ENCODE results near the gene SERTAD1.
"Not testable (repeated sequence)": the region's sequence is repeated elsewhere in the genome, so short reads cannot be mapped to it uniquely, and the experiment has no call there.

The SERTAD1 gene, protein sequence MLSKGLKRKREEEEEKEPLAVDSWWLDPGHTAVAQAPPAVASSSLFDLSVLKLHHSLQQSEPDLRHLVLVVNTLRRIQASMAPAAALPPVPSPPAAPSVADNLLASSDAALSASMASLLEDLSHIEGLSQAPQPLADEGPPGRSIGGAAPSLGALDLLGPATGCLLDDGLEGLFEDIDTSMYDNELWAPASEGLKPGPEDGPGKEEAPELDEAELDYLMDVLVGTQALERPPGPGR

DNA sequence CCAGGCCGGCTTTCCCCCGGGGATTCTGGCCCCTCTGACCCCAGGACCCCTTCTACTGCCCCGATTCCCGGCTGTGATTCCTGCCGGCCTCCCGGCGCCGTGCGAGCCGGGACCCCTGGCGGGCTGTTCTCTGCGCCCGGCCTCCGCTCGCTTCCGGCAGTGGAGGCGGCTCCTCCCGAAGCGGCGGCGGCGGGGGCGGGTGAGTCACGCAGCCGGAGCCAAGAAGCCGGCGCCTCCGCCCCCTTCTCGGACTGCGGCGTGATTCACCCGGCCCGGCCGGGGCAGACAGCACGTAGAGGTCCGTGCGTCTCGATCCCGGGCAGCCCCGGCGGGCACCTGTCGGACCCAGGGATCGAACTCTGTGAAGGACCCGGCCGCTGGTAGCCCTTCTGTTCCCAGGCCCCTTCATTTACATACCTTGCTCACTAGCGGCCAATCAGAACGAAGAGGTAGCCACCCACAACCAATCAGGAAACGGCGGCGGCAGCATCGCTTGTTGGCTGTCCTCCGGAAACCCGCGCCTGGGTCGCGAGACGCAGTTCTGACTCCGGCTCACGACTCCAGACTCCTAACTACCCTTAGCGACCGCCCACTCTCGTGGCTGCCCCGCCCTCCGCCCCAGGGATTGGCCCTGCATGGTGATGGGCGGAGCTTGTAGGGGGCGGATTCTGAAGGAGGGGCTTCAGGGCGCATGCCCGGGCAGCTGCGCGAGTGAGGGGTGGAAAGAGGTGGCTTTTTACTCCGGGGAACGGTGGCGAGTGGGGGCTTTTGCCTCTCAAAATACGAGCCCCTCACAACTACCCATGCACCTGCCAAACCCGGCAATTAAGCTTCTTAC is at the start of gene SERTAD1:
Gene SERTAD1, minus strand, starts transcription at position 543 of the 838 bp plus-strand sequence. CDS start 2,446 bp downstream, outside the sequence.
- peak; percentile 100 for DNase-seq (ENCODE audit: low read depth in 1 of 2, low spot score in 1 of 2)

DNA sequence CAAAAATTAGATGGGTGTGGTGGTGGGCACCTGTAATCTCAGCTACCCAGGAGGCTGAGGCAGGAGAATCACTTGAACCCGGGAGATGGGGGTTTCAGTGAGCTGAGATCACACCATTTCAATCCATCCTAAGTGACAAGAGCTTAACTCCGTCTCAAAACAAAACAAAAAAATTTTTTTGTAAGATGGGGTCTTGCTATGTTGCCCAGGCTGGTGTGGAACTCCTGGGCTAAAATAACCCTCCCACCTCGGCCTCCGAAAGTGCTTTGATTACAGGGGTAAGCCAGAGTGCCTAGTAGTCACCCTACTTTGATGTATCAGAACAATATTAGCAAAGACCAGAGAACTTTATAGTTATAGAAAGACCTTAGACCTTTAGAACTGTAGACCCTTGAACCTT is 48.9 kb upstream of the SERTAD1 start:
- no peak for DNase-seq (ENCODE audit: low read depth in 1 of 2, low spot score in 1 of 2)

DNA sequence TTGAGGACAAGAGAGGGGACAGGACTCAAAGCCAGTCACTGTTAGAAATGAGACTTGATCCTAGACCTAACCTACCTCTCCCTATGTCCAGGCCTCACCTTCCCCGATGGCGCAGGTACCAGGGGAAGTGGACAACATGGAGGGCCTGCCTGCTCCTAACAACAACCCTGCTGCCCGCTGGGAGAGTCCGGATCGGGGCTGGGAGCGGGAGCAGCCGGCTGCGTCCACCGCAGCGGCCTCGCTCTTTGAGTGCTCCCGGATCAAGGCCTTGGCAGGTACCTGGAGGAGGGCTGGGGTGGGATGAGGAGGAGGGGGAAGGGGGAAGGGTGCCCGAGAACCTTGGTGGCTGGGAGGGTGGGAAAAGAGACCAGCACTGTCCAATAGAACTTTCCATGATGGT is 46.7 kb upstream of the SERTAD1 start:
- no peak for DNase-seq (ENCODE audit: low read depth in 1 of 2, low spot score in 1 of 2)

GRCh38 chr19:40471111-40471510 is 45.3 kb upstream of the SERTAD1 start:
- no peak for DNase-seq (ENCODE audit: low read depth in 1 of 2, low spot score in 1 of 2)

DNA sequence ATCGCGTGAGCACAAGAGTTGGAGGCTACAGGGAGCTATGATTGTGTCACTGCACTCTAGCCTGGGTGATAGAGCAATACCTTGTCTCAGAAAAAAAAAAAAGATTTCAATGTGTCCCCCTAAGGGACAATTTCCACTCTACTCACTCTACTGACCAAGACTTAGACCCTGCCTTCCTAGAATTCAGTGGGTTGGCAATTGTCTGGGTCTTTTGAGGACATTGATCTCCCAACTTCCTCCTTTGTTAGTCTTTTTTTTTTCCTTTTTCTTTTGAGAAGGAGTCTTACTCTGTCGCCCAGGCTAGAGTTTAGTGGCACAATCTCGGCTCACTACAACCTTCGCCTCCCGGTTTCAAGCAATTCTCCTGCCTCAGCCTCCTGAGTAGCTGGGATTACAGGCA is 43.2 kb upstream of the SERTAD1 start:
- no peak for DNase-seq (ENCODE audit: low read depth in 1 of 2, low spot score in 1 of 2)

GRCh38 chr19:40466985-40467734 is 41.4 kb upstream of the SERTAD1 start, which contains the start of gene SPTBN4:
Gene SPTBN4 (plus strand): TSS chr19:40467001. CDS start chr19:40472622, 5,621 bp downstream.
- no peak for DNase-seq (ENCODE audit: low read depth in 1 of 2, low spot score in 1 of 2)

- peak; percentile 26 to 63 for DNase-seq (ENCODE audit: low read depth in 1 of 2, low spot score in 1 of 2)
Observed at GRCh38 chr19:40466219-40466984, 40.6 kb upstream of the SERTAD1 start.

GRCh38 chr19:40465557-40466218 is 39.9 kb upstream of the SERTAD1 start, which contains the start of gene BLVRB:
Gene BLVRB (minus strand): TSS chr19:40465745. CDS start chr19:40465688, 57 bp downstream.
- peak; percentile 98 to 99 for DNase-seq (ENCODE audit: low read depth in 1 of 2, low spot score in 1 of 2)

DNA sequence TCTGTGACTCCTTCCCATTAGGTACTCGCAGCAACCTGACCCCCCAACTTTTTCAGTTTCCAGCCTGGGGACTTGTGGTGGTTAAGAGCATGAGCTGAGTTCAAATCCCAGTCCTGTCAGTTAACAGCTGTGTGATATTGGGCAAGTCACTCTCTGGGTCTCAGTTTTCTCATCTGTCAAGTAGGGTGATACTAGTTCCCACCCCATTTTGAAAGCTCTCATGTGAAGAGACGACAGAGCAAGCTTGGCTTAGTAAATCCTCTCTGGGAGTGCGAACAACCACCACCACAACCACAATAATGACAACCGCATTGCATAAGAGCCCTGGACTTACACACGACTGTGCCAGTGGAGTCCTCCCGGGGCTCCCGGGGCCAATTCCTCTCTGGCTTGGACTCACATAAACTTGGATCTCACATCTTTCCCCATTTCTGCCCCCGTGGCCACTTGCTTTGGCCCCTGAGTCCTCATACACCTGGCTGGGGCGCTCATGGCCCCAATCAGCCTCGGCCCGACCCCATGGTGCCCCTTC is 39.3 kb upstream of the SERTAD1 start:
- DNase-seq (ENCODE audit: low read depth in 1 of 2, low spot score in 1 of 2): no peak

DNA sequence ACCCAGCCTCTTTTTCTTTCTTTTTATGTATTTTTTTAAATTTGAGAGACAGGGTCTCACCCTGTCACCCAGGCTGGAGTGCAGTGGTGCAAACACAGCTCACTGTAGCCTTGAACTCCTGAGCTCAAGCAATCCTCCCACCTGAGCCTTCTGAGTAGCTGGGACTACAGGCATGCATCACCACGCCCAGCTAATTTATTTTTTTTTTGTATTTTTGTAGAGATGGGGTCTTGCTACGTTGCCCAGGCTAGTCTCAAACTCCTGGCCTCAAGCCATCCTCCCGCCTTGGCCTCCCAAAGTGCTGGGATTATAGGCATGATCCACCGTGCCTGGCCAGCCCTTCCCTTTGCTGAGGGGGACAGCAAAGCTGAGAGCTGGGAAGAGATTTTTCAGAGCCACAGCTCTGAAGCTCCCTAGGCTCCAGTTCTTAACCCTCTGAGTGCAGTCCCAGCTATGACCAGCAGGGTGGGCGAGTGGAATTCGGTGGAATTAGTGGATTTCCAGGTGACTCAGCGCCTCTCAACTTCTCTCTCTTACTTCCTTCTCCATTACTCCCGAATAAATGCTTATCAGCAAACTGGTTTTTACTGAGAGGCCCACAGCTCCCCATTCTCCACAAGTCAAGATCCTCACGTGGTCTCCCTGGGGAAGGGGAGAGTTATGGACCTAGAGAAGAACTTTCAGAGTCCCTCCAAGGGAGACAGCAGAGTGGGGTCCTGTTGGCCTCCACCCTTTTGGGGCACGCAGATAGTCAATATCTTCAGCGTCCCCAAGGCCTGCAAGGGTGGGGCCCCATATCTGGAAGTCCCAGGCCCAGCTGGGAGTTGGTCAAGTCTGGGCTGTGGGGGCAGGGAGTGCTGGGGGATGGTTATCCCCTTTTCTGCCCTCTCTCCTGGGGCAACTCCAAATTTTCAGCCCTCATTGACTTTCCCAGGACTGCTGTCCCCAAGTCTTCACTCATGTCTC is 38.5 kb upstream of the SERTAD1 start:
- DNase-seq (ENCODE audit: low read depth in 1 of 2, low spot score in 1 of 2): peak; percentile 50 to 58

DNA sequence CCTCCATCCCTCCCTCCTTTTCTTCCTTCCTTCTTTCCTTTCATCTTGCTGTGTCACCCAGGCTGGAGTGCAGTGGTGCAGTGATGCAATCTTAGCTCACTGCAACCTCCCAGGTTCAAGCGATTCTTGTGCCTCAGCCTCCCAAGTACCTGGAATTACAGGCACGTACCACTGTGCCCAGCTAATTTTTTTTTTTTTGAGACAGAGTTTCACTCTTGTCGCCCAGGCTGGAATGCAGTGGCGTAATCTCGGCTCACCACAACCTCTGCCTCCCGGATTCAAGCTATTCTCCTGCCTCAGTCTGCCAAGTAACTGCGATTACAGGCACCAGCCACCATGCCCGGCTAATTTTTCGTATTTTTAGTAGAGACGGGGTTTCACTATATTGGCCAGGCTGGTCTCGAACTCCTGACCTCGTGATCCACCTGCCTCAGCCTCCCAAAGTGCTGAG is 37.8 kb upstream of the SERTAD1 start:
- not testable (repeated sequence) for DNase-seq (ENCODE audit: low read depth in 1 of 2, low spot score in 1 of 2)

DNA sequence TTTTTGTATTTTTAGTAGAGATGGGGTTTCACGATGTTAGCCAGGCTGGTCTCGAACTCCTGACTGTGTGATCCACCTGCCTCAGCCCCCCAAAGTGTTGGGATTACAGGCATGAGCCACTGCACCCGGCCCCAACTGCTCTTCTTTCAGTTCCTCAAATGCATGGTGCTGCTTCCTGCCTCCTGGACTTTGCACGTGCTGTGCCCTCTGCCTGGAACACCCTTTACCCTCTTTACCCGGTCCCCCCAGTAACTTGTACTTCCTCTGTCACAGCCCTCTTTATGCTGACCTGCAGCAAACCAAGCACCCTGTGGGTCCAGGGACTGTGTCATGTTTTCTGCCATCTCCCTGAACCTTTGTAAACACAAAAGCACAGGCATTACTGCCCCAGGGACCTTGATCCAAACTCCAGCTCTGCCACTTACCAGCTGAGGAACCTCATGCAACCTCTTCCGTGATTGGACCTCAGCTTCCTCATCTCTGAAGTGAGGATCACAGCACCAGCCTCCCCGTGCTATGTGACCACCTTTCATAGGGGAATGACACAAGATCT is 36.0 kb upstream of the SERTAD1 start:
- DNase-seq (ENCODE audit: low read depth in 1 of 2, low spot score in 1 of 2): no peak

DNA sequence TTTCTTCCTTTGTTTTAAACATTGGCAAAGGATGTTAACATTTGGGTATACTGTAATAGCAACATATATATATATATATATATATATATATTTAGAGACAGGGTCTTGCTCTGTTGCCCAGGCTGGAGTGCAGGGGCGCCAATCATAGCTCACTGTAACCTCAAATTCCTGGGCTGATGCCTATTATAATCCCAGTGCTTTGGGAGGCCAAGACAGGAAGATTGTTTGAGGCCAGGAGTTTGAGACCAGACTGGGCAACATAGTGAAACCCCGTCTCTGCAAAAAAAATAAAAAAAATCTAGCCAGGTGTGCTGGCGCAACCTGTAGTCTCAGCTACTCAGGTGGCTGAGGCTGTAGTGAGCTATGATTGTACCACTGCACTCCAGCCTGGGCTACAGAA is 34.4 kb upstream of the SERTAD1 start:
- DNase-seq (ENCODE audit: low read depth in 1 of 2, low spot score in 1 of 2): no peak

GRCh38 chr19:40458597-40458974 is 32.8 kb upstream of the SERTAD1 start:
- no peak for DNase-seq (ENCODE audit: low read depth in 1 of 2, low spot score in 1 of 2)

GRCh38 chr19:40457953-40458596 is 32.3 kb upstream of the SERTAD1 start:
- no peak for DNase-seq (ENCODE audit: low read depth in 1 of 2, low spot score in 1 of 2)

DNA sequence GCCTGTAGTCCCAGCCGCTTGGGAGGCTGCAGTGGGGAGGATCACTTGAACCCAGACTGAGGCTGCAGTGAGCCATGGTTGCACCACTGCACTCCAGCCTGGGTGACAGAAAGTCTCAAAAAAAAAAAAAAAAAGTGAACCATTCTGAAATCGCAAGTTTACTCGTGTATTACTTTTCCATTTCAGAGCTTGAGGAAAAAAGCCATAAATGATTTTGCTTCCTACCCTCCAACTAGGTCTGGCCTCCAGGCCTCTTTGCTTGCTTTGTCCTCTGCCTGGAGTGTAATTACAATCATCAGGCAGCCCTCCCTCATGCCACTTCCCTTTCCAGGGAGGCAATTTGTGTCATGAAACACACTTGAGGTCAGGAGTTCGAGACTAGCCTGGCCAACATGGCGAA is 31.3 kb upstream of the SERTAD1 start:
- no peak for DNase-seq (ENCODE audit: low read depth in 1 of 2, low spot score in 1 of 2)

- DNase-seq (ENCODE audit: low read depth in 1 of 2, low spot score in 1 of 2): not testable (repeated sequence)
Observed at GRCh38 chr19:40453943-40454342, 28.2 kb upstream of the SERTAD1 start.

DNA sequence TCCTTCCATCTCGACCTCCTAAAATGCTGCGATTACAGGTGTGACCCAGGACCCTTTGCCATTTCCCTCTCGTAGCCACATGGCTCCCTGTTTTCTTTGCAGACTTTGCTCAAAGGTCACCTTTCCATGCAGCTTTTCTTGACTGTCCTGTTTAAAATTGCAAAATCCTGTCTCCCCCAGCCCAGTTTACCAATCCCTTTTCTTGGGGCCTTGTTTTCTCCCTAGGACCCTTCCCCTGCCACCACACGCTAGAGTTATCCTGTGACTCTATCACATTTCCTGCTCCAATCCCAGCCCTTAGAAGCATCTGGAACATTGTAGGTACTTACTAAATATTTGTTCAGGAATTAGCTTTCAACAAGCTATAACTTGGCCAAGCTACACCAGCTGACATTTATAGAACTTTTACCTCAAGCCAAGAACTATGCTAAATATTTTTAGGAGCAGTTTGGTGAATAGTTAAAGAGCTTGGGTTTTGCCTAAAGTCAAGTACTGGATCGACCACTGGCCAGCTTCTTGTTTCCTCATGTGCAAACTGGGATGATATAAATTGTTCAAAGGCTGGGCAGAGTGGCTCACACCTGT is 27.5 kb upstream of the SERTAD1 start:
- no peak for DNase-seq (ENCODE audit: low read depth in 1 of 2, low spot score in 1 of 2)

Data from activated T-helper 1 cell treated with anti-CD3 and anti-CD28 coated beads, Interleukin-2, amount 50 U/mL, for 16 hours (primary cell).